Large intestine (tissue), 3 donors: ENCODE results near the gene COPS2. TPM values are rescaled to one million over a fixed set of nuclear protein-coding genes. Genes with fewer than 3 reads are reported as not detected.

Source experiments
- DNase-seq, 2 donors: peaks; one replicate each; pipeline versions ENCODE4 v3.0.0 to v3.0.0-alpha.2; 2013
- H3K27ac ChIP-seq: one replicate; pipeline ENCODE4 v1.5.1; 2013; ENCODE audit warnings: low read length
- H3K27me3 ChIP-seq: 2 replicates; pipeline ENCODE4 v1.6.1; 2013; ENCODE audit warnings: low read length; ENCODE audit not compliant: control insufficient read depth, insufficient read depth
- H3K36me3 ChIP-seq: 2 replicates; pipeline ENCODE4 v1.6.1; 2013; ENCODE audit warnings: low read length; ENCODE audit not compliant: control insufficient read depth, insufficient read depth
- H3K4me1 ChIP-seq: one replicate; pipeline ENCODE4 v1.6.1; 2013; ENCODE audit warnings: low read length; ENCODE audit not compliant: control insufficient read depth, insufficient read depth
- H3K4me3 ChIP-seq: one replicate; pipeline ENCODE4 v1.5.1; 2013; ENCODE audit warnings: low read length
- H3K9me3 ChIP-seq: one replicate; pipeline ENCODE4 v1.6.1; 2013; ENCODE audit warnings: mild to moderate bottlenecking, low read depth, low read length, moderate library complexity; ENCODE audit not compliant: control insufficient read depth
- whole genome bisulfite sequencing: methylation state at CpG from one replicate; pipeline ENCODE4 v1.1.5; 2013; ENCODE audit warnings: low lambda C conversion rate; ENCODE audit not compliant: insufficient coverage; 5-methylcytosine and 5-hydroxymethylcytosine counted together
- polyA plus RNA-seq: library from polyadenylated mRNA; unstranded; fragments of 120-200 nt; gene quantifications from one replicate; pipeline ENCODE4 v1.2.1, GENCODE V29; 2013

COPS2 gene
- polyA plus RNA-seq, 1 donor, result 93.9 TPM

DNA sequence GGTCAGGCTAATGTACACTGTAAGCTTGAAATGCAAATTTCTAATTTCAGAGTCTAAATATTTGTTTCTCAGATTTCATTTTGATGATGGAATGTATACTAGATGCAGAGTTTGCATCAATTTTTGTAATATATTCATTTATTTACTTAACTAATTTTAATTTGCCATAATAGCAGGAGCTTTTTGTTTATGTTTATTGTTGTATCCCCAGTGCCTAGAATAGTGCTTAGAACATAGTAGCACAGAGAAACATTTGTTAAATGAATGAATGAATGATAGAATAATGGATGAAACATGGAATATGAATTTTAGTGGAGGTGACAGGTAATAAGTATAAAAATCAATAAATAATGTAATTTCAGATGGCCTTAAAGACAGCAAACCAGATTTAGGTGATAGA, 9.5 kb upstream of the COPS2 start:
- Histone ChIP-seq H3K27me3 (no peaks in the 10 kb centered on the region), H3K36me3 (peaks cover 5% of the 10 kb centered on the region), H3K27ac (no peak overlapping the region), H3K9me3 (no peaks in the 10 kb centered on the region), H3K4me3 (no peak overlapping the region), H3K4me1 (no peaks in the 10 kb centered on the region)
- DNase-seq, result no peak

- no peaks in the 10 kb centered on the region for H3K9me3 ChIP-seq
- no peaks in the 10 kb centered on the region for H3K4me1 ChIP-seq
- H3K27me3 ChIP-seq, result no peaks in the 10 kb centered on the region
- peaks cover 5% of the 10 kb centered on the region for H3K36me3 ChIP-seq
- H3K27ac ChIP-seq, result no peak overlapping the region
- no peak overlapping the region for H3K4me3 ChIP-seq
- DNase-seq, result no peak
- 100% methylated on average over 1 of the region's 1 CpG for WGBS
Measured at GRCh38 chr15:49163678-49164077, 8.3 kb upstream of the COPS2 start.

- WGBS, result 0% methylated on average over 2 of the region's 26 CpGs
- Histone ChIP-seq H3K4me3 (peak overlapping the region; percentile 83), H3K27ac (peak overlapping the region; percentile 75), H3K4me1 (peaks cover 4% of the 10 kb centered on the region), H3K9me3 (no peaks in the 10 kb centered on the region), H3K27me3 (no peaks in the 10 kb centered on the region), H3K36me3 (no peaks in the 10 kb centered on the region)
- DNase-seq, result peak in 1 of 2 donors; percentile 30
Measured at GRCh38 chr15:49155834-49156627, 632 bp upstream of the COPS2 start.

- Histone ChIP-seq H3K4me3 (peak overlapping the region; percentile 83), H3K9me3 (no peaks in the 10 kb centered on the region), H3K27ac (peak overlapping the region; percentile 80), H3K36me3 (no peaks in the 10 kb centered on the region), H3K27me3 (no peaks in the 10 kb centered on the region), H3K4me1 (peaks cover 4% of the 10 kb centered on the region)
- no CpG with 5 or more reads among the region's 7 CpGs for WGBS
- no peak for DNase-seq
Measured at GRCh38 chr15:49154799-49155109, 645 bp downstream of the COPS2 start.

GRCh38 chr15:49154359-49154758, 1.0 kb downstream of the COPS2 start:
- 22% methylated on average over 5 of the region's 8 CpGs for WGBS
- H3K9me3 ChIP-seq, result no peaks in the 10 kb centered on the region
- no peaks in the 10 kb centered on the region for H3K36me3 ChIP-seq
- peak overlapping the region; percentile 83 for H3K4me3 ChIP-seq
- H3K27me3 ChIP-seq, result no peaks in the 10 kb centered on the region
- peak overlapping the region; percentile 80 for H3K27ac ChIP-seq
- H3K4me1 ChIP-seq, result peaks cover 4% of the 10 kb centered on the region
- no peak for DNase-seq

DNA sequence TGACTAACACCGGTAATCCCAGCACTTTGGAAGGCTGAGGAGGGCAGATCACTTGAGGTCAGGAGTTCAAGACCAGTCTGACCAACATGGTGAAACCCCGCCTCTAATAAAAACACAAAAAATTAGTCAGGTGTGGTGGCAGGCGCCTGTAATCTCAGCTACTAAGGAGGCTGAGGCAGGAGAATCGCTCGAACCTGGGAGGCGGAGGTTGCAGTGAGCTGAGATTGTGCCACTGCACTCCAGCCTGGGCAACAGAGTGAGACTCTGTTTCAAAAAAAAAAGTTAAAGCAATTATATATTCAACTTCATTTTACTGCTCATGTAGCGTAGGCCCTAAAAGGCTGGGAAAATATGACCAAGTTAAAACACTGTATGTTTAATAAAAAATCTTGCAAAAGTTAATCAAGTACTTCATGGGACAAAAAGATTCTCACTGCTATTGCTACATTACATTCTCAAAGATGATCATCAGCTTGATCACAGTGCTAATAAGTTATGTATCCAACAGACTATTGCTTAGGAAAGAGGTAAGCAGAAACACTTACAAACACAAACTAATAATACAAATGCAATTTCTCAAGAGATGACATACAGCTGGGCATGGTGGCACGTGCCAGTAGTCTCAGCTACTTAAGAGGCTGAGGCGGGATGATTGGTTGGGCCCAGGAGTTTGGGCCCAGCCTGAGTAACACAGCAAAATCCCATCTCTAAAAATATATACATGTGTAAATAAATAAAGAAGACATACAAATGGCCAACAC, 2.7 kb downstream of the COPS2 start:
- Histone ChIP-seq H3K4me1 (peaks cover 4% of the 10 kb centered on the region), H3K36me3 (no peaks in the 10 kb centered on the region)
- 100% methylated on average over 1 of the region's 9 CpGs for WGBS

GRCh38 chr15:49151831-49152230, 3.6 kb downstream of the COPS2 start:
- WGBS, result 100% methylated on average over 3 of the region's 3 CpGs
- Histone ChIP-seq H3K27me3 (no peaks in the 10 kb centered on the region), H3K4me3 (no peak overlapping the region), H3K9me3 (no peaks in the 10 kb centered on the region), H3K27ac (no peak overlapping the region), H3K36me3 (no peaks in the 10 kb centered on the region), H3K4me1 (peaks cover 4% of the 10 kb centered on the region)
- DNase-seq, result no peak

More for the DNA sequence above, 2.7 kb downstream of the COPS2 start:
- no peak for DNase-seq
- no peaks in the 10 kb centered on the region for H3K9me3 ChIP-seq
- H3K4me3 ChIP-seq, result no peak overlapping the region
- no peak overlapping the region for H3K27ac ChIP-seq
- no peaks in the 10 kb centered on the region for H3K27me3 ChIP-seq

GRCh38 chr15:49148727-49149126, 6.7 kb downstream of the COPS2 start:
- WGBS, result 100% methylated on average over 1 of the region's 1 CpG

DNA sequence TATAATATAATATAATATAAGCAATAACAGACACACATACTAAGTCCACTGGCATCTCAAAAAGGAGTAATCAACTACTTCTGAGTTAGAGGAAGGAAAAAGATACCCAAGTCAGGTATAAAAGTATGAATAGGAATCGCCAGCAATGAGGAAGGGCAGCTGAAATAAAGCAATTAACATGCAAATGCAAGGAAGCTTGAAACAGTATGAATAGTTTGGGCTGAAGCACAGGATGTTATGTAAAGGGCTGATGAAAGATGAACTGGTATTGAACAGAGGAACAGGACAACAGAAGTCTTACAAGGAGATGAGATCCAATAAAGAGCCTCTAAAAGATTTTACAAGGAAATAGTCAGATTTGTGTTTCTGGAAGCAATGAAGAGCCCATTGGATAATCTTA, 7.1 kb downstream of the COPS2 start:
- WGBS, result no CpG with 5 or more reads among the region's 1 CpG
- Histone ChIP-seq H3K27ac (no peak overlapping the region), H3K4me3 (no peak overlapping the region), H3K9me3 (no peaks in the 10 kb centered on the region), H3K27me3 (no peaks in the 10 kb centered on the region), H3K4me1 (no peaks in the 10 kb centered on the region), H3K36me3 (peaks cover 5% of the 10 kb centered on the region)
- no peak for DNase-seq

More at GRCh38 chr15:49148727-49149126, 6.7 kb downstream of the COPS2 start:
- Histone ChIP-seq H3K4me3 (no peak overlapping the region), H3K9me3 (no peaks in the 10 kb centered on the region), H3K36me3 (peaks cover 2% of the 10 kb centered on the region), H3K4me1 (peaks cover 2% of the 10 kb centered on the region), H3K27me3 (no peaks in the 10 kb centered on the region), H3K27ac (no peak overlapping the region)
- DNase-seq, result no peak

- Histone ChIP-seq H3K9me3 (no peaks in the 10 kb centered on the region), H3K27ac (no peak overlapping the region), H3K4me3 (no peak overlapping the region), H3K36me3 (peaks cover 26% of the 10 kb centered on the region), H3K27me3 (no peaks in the 10 kb centered on the region), H3K4me1 (no peaks in the 10 kb centered on the region)
- 20% methylated on average over 2 of the region's 3 CpGs for WGBS
- peak in 1 of 2 donors; percentile 35 for DNase-seq
Measured at GRCh38 chr15:49145651-49146609, 9.5 kb downstream of the COPS2 start.
